Stimulated activated CD8-positive, alpha-beta memory T cell treated with anti-CD3 and anti-CD28 coated beads, Interleukin-12 subunit alpha, Interleukin-12 subunit beta, amount 100 ng/mL, for 1 hour (primary cell): ENCODE data around the gene MTPN.

Source experiments
- DNase-seq: peaks from one replicate; pipeline ENCODE4 v3.0.0-alpha.2; 2020; ENCODE audit warnings: low read depth

Gene MTPN

GRCh38 chr7:135981958-135982646 lies 4.9 kb upstream of the MTPN start:
- no peak for DNase-seq

GRCh38 chr7:135980665-135981180 lies 3.6 kb upstream of the MTPN start:
- DNase-seq, result peak; percentile 39

GRCh38 chr7:135980012-135980551 lies 2.9 kb upstream of the MTPN start:
- no peak for DNase-seq

- DNase-seq, result no peak
Measured at GRCh38 chr7:135979471-135980011, 2.4 kb upstream of the MTPN start.

GRCh38 chr7:135978624-135979023 lies 1.5 kb upstream of the MTPN start:
- no peak for DNase-seq

GRCh38 chr7:135977742-135978066 lies 545 bp upstream of the MTPN start:
- no peak for DNase-seq

- DNase-seq, result peak; percentile 13
Measured at GRCh38 chr7:135976312-135977006, 700 bp downstream of the MTPN start.

GRCh38 chr7:135975166-135975565 lies 2.0 kb downstream of the MTPN start:
- no peak for DNase-seq

GRCh38 chr7:135974667-135975066 lies 2.5 kb downstream of the MTPN start:
- no peak for DNase-seq

GRCh38 chr7:135971366-135971725 lies 5.8 kb downstream of the MTPN start:
- DNase-seq, result no peak

GRCh38 chr7:135970682-135971365 lies 6.3 kb downstream of the MTPN start:
- no peak for DNase-seq

GRCh38 chr7:135970045-135970444 lies 7.1 kb downstream of the MTPN start:
- DNase-seq, result no peak

GRCh38 chr7:135966341-135967043 lies 10.7 kb downstream of the MTPN start:
- no peak for DNase-seq

- DNase-seq, result no peak
Measured at GRCh38 chr7:135965602-135966001, 11.6 kb downstream of the MTPN start.

- no peak for DNase-seq
Measured at GRCh38 chr7:135964791-135965190, 12.4 kb downstream of the MTPN start.

- no peak for DNase-seq
Measured at GRCh38 chr7:135964274-135964673, 12.9 kb downstream of the MTPN start.

- DNase-seq, result no peak
Measured at GRCh38 chr7:135962802-135963201, 14.4 kb downstream of the MTPN start.

- no peak for DNase-seq
Measured at GRCh38 chr7:135960709-135961451, 16.3 kb downstream of the MTPN start.

- DNase-seq, result no peak
Measured at GRCh38 chr7:135959646-135960363, 17.4 kb downstream of the MTPN start.

- DNase-seq, result no peak
Measured at GRCh38 chr7:135958173-135958572, 19.0 kb downstream of the MTPN start.

- DNase-seq, result no peak
Measured at GRCh38 chr7:135957627-135958026, 19.5 kb downstream of the MTPN start.
